ENCODE measurements around the gene CBFA2T2.

CBFA2T2 gene

GRCh38 chr20:33669873-33670640, 180.2 kb downstream of the CBFA2T2 start:
- in situ Hi-C loops (cut with HindIII; ENCODE audit: low sequenced_read_pairs) = no loop called here
- TF ChIP-seq, protein P1, sequence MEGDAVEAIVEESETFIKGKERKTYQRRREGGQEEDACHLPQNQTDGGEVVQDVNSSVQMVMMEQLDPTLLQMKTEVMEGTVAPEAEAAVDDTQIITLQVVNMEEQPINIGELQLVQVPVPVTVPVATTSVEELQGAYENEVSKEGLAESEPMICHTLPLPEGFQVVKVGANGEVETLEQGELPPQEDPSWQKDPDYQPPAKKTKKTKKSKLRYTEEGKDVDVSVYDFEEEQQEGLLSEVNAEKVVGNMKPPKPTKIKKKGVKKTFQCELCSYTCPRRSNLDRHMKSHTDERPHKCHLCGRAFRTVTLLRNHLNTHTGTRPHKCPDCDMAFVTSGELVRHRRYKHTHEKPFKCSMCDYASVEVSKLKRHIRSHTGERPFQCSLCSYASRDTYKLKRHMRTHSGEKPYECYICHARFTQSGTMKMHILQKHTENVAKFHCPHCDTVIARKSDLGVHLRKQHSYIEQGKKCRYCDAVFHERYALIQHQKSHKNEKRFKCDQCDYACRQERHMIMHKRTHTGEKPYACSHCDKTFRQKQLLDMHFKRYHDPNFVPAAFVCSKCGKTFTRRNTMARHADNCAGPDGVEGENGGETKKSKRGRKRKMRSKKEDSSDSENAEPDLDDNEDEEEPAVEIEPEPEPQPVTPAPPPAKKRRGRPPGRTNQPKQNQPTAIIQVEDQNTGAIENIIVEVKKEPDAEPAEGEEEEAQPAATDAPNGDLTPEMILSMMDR (IDR thresholded peaks at IDR 0.05; ENCODE audit: low read depth, low read length, missing control alignments) = no peak
- no peak overlapping the region for H3K4me3 ChIP-seq (ENCODE audit: low read depth, low read length)
- no peak for DNase-seq (ENCODE audit: low read depth)

DNA sequence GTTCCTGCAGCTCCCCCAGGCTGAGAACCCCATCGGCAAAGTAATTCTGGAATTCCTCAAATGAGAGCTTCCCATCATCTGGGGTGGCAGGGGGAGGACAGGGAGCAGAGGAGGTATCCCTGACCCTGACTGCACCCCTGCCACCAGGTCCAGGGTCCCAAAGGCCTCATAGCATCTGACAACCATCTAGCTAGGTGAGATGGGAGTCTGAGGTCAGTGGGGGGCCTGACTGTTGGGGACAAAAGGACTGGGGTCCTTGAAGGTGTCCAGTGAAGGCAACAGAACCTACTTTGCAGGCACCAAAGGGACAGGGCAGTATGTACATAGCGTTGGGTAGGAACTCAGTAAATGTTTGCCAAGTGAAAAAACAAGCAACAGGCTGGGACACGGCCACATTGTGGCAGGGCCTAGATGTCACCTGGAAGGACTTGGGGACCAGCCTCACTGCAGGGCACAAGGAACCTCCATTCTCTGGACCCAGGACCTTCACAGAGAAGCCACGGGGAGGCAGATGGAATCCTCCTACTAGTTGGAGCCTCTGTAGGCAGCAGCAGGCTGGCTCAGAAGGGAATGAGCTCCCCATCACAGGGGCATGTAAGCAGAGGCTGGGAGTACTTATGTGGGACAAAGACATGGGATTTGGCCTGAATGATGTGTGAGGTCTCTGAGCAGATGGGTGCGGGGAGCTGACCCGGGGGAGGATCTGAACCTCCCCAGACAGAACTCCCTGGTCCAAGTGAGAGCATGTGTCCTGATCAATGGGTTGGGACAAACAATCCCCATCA, 181.0 kb downstream of the CBFA2T2 start:
- TF ChIP-seq, protein P1 (IDR thresholded peaks at IDR 0.05; ENCODE audit: low read depth, low read length, missing control alignments) = no peak
- in situ Hi-C loops (cut with HindIII; ENCODE audit: low sequenced_read_pairs) = no loop called here
- no peak for DNase-seq (ENCODE audit: low read depth)
- H3K4me3 ChIP-seq (ENCODE audit: low read depth, low read length) = no peak overlapping the region

- no peak overlapping the region for H3K4me3 ChIP-seq (ENCODE audit: low read depth, low read length)
These were observed 181.8 kb downstream of the CBFA2T2 start for GRCh38 chr20:33671573-33672288.

GRCh38 chr20:33672426-33673113, 182.7 kb downstream of the CBFA2T2 start:
- no peak for DNase-seq (ENCODE audit: low read depth)
- TF ChIP-seq, protein P1 (IDR thresholded peaks at IDR 0.05; ENCODE audit: low read depth, low read length, missing control alignments) = no peak
- in situ Hi-C loops (cut with HindIII; ENCODE audit: low sequenced_read_pairs) = no loop called here
- peak overlapping the region; percentile 63 for H3K4me3 ChIP-seq (ENCODE audit: low read depth, low read length)

More at GRCh38 chr20:33671573-33672288, 181.8 kb downstream of the CBFA2T2 start:
- no peak for DNase-seq (ENCODE audit: low read depth)
- in situ Hi-C loops (cut with HindIII; ENCODE audit: low sequenced_read_pairs) = no loop called here
- TF ChIP-seq, protein P1 (IDR thresholded peaks at IDR 0.05; ENCODE audit: low read depth, low read length, missing control alignments) = no peak

DNA sequence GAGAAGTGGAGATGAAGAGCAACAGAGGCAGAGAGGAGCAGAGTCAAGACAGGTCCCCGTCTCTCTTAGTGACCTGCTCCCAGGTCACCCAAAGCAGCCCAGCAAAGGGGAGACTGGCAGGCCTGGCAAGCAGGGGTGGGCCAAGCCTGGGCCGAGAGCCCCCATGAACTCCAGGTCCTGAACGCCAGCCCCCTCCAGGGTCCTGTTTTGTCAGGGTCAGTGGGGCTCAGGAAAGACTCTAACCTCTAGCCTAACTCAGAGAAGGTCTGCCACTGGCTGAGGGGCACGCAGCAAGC, 183.2 kb downstream of the CBFA2T2 start:
- in situ Hi-C loops (cut with HindIII; ENCODE audit: low sequenced_read_pairs) = no loop called here
- no peak for DNase-seq (ENCODE audit: low read depth)
- H3K4me3 ChIP-seq (ENCODE audit: low read depth, low read length) = peak overlapping the region; percentile 63
- TF ChIP-seq, protein P1 (IDR thresholded peaks at IDR 0.05; ENCODE audit: low read depth, low read length, missing control alignments) = no peak
